Activated CD4-positive, alpha-beta T cell treated with anti-CD3 and anti-CD28 coated beads for 1 hour (primary cell): ENCODE measurements around the gene LHFPL6.

Experiments used
- DNase-seq: peaks from one replicate; pipeline ENCODE4 v3.0.0-alpha.2; 2020

The LHFPL6 gene

GRCh38 chr13:39509616-39510315 is 93.2 kb downstream of the LHFPL6 start:
- DNase-seq, result no peak

GRCh38 chr13:39506559-39507390 is 96.2 kb downstream of the LHFPL6 start:
- DNase-seq, result no peak

GRCh38 chr13:39505151-39505550 is 97.8 kb downstream of the LHFPL6 start:
- no peak for DNase-seq

- DNase-seq, result no peak
Observed at GRCh38 chr13:39503048-39503447, 99.9 kb downstream of the LHFPL6 start.

GRCh38 chr13:39501702-39502324 is 101.2 kb downstream of the LHFPL6 start:
- DNase-seq, result no peak

- DNase-seq, result no peak
Observed at GRCh38 chr13:39499604-39500003, 103.4 kb downstream of the LHFPL6 start.

GRCh38 chr13:39498471-39499114 is 104.4 kb downstream of the LHFPL6 start:
- no peak for DNase-seq

GRCh38 chr13:39496506-39496905 is 106.5 kb downstream of the LHFPL6 start:
- DNase-seq, result no peak

- DNase-seq, result no peak
Observed at GRCh38 chr13:39494633-39495032, 108.4 kb downstream of the LHFPL6 start.

GRCh38 chr13:39494006-39494405 is 109.0 kb downstream of the LHFPL6 start:
- no peak for DNase-seq

- no peak for DNase-seq
Observed at GRCh38 chr13:39490136-39490535, 112.9 kb downstream of the LHFPL6 start.

GRCh38 chr13:39486758-39487157 is 116.2 kb downstream of the LHFPL6 start:
- DNase-seq, result no peak

GRCh38 chr13:39485314-39485700 is 117.7 kb downstream of the LHFPL6 start:
- DNase-seq, result no peak

- no peak for DNase-seq
Observed at GRCh38 chr13:39484506-39485313, 118.3 kb downstream of the LHFPL6 start.

GRCh38 chr13:39483326-39483725 is 119.7 kb downstream of the LHFPL6 start:
- DNase-seq, result no peak

- no peak for DNase-seq
Observed at GRCh38 chr13:39481491-39481890, 121.5 kb downstream of the LHFPL6 start.

- DNase-seq, result no peak
Observed at GRCh38 chr13:39474600-39474999, 128.4 kb downstream of the LHFPL6 start.

GRCh38 chr13:39469676-39470075 is 133.3 kb downstream of the LHFPL6 start:
- DNase-seq, result no peak

GRCh38 chr13:39468306-39468705 is 134.7 kb downstream of the LHFPL6 start:
- no peak for DNase-seq

GRCh38 chr13:39463611-39464010 is 139.4 kb downstream of the LHFPL6 start:
- no peak for DNase-seq

- no peak for DNase-seq
Observed at GRCh38 chr13:39462906-39463305, 140.1 kb downstream of the LHFPL6 start.

GRCh38 chr13:39462428-39462827 is 140.6 kb downstream of the LHFPL6 start:
- DNase-seq, result no peak
